Measurements from ENCODE around the gene POLG2.

DNA sequence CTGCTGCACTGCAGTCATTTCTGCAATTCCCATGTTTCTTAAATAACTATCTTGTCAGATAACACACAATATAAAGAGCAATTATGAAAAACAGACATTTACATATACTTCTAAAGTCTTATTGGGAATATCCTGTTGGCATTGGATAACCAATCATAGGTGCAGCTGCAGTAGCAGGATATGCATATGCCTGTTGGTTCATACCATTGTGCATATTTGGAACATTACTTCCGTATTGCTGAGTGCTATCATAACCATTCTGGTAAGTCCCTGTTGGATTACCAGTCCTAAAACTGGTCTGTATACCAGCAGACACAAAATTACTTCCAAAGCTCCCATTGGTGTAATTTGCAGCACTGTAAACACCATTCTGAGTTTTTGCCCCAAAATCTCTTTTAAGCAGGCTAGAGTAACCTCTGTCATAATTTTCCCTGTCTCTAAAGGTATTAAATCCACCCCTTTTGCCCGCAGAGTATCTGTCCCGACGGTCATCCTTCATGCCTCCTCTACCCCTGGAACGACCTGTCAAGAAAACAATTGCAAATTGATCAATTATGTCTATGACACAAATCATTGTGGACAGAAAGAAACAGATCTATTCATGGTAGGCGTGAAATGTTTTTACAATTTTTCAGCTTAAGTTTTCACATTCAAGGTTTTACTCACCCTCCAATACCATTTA lies 3.1 kb upstream of the POLG2 start:
- TF ChIP-seq, protein P1, sequence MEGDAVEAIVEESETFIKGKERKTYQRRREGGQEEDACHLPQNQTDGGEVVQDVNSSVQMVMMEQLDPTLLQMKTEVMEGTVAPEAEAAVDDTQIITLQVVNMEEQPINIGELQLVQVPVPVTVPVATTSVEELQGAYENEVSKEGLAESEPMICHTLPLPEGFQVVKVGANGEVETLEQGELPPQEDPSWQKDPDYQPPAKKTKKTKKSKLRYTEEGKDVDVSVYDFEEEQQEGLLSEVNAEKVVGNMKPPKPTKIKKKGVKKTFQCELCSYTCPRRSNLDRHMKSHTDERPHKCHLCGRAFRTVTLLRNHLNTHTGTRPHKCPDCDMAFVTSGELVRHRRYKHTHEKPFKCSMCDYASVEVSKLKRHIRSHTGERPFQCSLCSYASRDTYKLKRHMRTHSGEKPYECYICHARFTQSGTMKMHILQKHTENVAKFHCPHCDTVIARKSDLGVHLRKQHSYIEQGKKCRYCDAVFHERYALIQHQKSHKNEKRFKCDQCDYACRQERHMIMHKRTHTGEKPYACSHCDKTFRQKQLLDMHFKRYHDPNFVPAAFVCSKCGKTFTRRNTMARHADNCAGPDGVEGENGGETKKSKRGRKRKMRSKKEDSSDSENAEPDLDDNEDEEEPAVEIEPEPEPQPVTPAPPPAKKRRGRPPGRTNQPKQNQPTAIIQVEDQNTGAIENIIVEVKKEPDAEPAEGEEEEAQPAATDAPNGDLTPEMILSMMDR (IDR thresholded peaks at IDR 0.05), result no peak
- TF ChIP-seq POLR2A (IDR thresholded peaks at IDR 0.05), result no peak

Measured in thyroid gland (tissue), 4 donors.